Thoracic aorta (tissue), 2 donors: ENCODE results near the gene DMD. TPM values are rescaled to one million over a fixed set of nuclear protein-coding genes. Genes with fewer than 3 reads are reported as not detected.

ENCODE experiments used
- ATAC-seq: fragments of 150-250 bp; one replicate; pipeline ENCODE4 v1.8.0; 2017; ENCODE audit warnings: low read depth; ENCODE audit not compliant: insufficient number of reproducible peaks, low FRiP score
- DNase-seq: peaks from one replicate; pipeline ENCODE4 v3.0.0-alpha.2; 2020; ENCODE audit warnings: low spot score
- H3K27ac ChIP-seq, 2 donors: fragments of 200-600 bp; sonication (generic); 1 replicate in 1 of 2; 2 replicates in 1 of 2; pipeline ENCODE4 v1.5.1; 2016; ENCODE audit warnings: mild to moderate bottlenecking in 2 of 2, moderate library complexity in 2 of 2
- H3K27me3 ChIP-seq: fragments of 200-600 bp; sonication (generic); replicated peaks from 2 replicates; pipeline ENCODE4 v1.6.0; 2016; ENCODE audit warnings: mild to moderate bottlenecking; ENCODE audit not compliant: insufficient read depth
- H3K36me3 ChIP-seq: fragments of 200-600 bp; sonication (generic); one replicate; pipeline ENCODE4 v1.5.1; 2016
- H3K4me1 ChIP-seq, 2 donors: fragments of 200-600 bp; sonication (generic); 1 replicate in 1 of 2; 2 replicates in 1 of 2; pipeline versions ENCODE4 v1.5.1 to v1.6.0; 2016; ENCODE audit warnings: low read depth in 2 of 2, mild to moderate bottlenecking in 1 of 2; ENCODE audit not compliant: control insufficient read depth in 1 of 2
- H3K4me3 ChIP-seq: fragments of 200-600 bp; sonication (generic); 2 replicates; pipeline ENCODE4 v1.5.1; 2016; ENCODE audit warnings: mild to moderate bottlenecking
- H3K9me3 ChIP-seq: fragments of 200-600 bp; sonication (generic); 2 replicates; pipeline ENCODE4 v1.5.1; 2016
- CTCF ChIP-seq: fragments of 200-600 bp; sonication (generic); IDR thresholded peaks from one replicate; pipeline ENCODE4 v1.5.1; 2019; ENCODE audit warnings: antibody characterized with exemption
- total RNA-seq, 2 donors: library from RNA; depleted of rRNA; stranded (reverse); fragments of >200 nt; gene quantifications; one replicate each; pipeline versions ENCODE4 v1.1.0 to v1.2.3, GENCODE V29; 2016

The DMD gene
- total RNA-seq, 2 donors from 2014 or later: 224 to 233 TPM

DNA sequence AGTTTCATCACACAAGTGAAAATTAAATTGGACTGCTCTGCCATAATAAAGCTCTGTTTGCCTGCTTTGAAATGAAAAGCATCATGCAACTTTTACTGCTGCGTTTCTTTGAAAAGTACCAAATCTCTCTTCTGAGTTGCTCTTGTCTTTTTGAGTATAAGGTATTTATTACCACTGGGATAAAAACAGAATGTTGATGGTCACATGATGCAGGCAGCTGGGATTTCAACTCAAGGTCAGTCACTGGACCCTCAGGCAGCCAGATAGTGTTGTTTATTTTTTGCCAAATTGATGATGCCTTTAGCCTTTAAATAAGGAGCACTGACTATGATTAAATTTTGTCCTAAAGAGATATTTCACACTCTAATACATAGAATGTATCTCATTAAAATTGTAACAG, 32.7 kb downstream of the DMD start:
- no peak overlapping the region for H3K4me3 ChIP-seq
- DNase-seq: no peak
- H3K27ac ChIP-seq: no peak overlapping the region
- no peaks in the 10 kb centered on the region for H3K27me3 ChIP-seq
- no peaks in the 10 kb centered on the region for H3K9me3 ChIP-seq
- H3K36me3 ChIP-seq: no peaks in the 10 kb centered on the region
- ATAC-seq: no peak
- no peak for TF ChIP-seq CTCF
- H3K4me1 ChIP-seq: peaks cover 0 to 2% of the 10 kb centered on the region in 2 donors

GRCh38 chrX:33178218-33178617, 33.1 kb downstream of the DMD start:
- Histone ChIP-seq H3K27ac (no peak overlapping the region), H3K4me3 (no peak overlapping the region), H3K4me1 (no peaks in the 10 kb centered on the region), H3K9me3 (no peaks in the 10 kb centered on the region), H3K36me3 (no peaks in the 10 kb centered on the region), H3K27me3 (no peaks in the 10 kb centered on the region)
- DNase-seq (no peak), ATAC-seq (no peak)
- no peak for TF ChIP-seq CTCF

DNA sequence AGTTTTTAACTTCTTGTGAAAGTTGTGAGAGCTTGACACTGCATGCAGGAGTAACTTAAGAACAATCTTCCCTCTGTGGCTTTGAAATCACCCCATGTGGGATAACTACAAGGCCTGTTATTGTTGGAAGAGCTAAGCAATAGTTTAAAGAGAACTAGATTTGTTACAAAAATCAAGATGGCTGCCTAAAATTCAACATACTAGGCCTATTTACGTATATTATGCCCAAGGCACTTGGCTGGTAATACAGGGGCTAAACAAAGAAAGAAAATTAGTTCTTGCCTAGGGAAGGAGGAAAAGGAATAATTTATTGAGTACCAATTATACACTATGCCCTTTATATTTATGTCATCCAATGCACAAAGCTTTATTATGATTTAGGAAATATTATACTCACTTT, 36.1 kb downstream of the DMD start:
- Histone ChIP-seq H3K27me3 (no peaks in the 10 kb centered on the region), H3K36me3 (no peaks in the 10 kb centered on the region), H3K27ac (no peak overlapping the region), H3K4me1 (no peaks in the 10 kb centered on the region), H3K9me3 (no peaks in the 10 kb centered on the region), H3K4me3 (no peak overlapping the region)
- TF ChIP-seq CTCF: no peak
- DNase-seq (no peak), ATAC-seq (no peak)

- ATAC-seq (no peak), DNase-seq (no peak)
- no peaks in the 10 kb centered on the region for H3K36me3 ChIP-seq
- H3K27me3 ChIP-seq: no peaks in the 10 kb centered on the region
- no peaks in the 10 kb centered on the region for H3K4me1 ChIP-seq
- H3K27ac ChIP-seq: no peak overlapping the region
- no peaks in the 10 kb centered on the region for H3K9me3 ChIP-seq
- TF ChIP-seq CTCF: no peak
- no peak overlapping the region for H3K4me3 ChIP-seq
These were observed 40.3 kb downstream of the DMD start for GRCh38 chrX:33171041-33171440.

DNA sequence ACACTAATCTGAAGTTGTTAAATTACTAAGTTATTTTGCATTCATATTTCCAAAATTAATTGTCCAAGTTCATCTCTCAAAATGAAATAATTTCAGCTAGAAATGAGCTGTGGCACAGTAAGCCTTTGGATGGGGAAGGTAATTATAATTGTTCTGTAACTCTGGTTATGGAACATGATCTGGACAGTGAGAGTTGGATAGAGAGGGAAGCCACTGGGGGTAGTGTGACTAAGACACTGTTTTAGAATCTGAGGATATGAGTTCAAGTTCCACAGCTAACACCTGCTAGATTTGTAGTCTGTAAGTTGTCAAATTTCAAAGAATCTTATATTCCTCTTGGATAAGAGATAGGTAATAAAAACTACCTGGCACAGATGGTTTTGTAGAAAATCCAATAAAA, 49.5 kb downstream of the DMD start:
- Histone ChIP-seq H3K36me3 (no peaks in the 10 kb centered on the region), H3K27ac (no peak overlapping the region), H3K4me1 (no peaks in the 10 kb centered on the region), H3K4me3 (no peak overlapping the region), H3K27me3 (no peaks in the 10 kb centered on the region), H3K9me3 (no peaks in the 10 kb centered on the region)
- TF ChIP-seq CTCF: no peak
- no peak for ATAC-seq
- DNase-seq: no peak
